HG03103 (cell line): ENCODE results near the gene PVALEF.

Experiments
- ATAC-seq: cut with Tn5 transposase; IDR thresholded peaks from one replicate; pipeline ENCODE4 v1.9.1; 2021; ENCODE audit warnings: low read depth; ENCODE audit not compliant: unreplicated experiment

PVALEF gene

GRCh38 chr17:81128338-81128737 is 37.0 kb upstream of the PVALEF start:
- no peak for ATAC-seq

GRCh38 chr17:81128774-81129173 is 36.5 kb upstream of the PVALEF start:
- ATAC-seq: no peak

DNA sequence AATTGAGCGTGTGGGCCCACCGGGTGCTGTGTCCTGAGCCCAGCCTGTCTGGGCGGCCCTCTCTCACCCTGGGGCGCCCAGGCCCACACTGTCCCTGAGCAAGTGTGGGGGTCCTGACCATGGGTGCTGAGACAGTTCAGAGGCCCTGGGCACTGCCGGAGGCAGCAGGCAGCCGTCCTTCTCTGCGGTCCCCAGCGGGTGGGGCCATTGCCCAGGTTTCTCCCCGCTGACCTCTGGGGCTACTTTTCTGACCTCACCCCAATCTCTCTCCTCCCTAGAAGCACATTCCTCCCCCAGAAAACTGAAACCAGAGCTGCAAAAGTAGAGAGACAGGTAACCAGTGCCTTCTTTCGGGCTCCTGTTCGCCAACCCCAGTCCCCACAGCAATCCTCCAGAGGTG is 36.0 kb upstream of the PVALEF start:
- ATAC-seq: no peak

- ATAC-seq: no peak
Observed at GRCh38 chr17:81129711-81130367, 35.5 kb upstream of the PVALEF start.

DNA sequence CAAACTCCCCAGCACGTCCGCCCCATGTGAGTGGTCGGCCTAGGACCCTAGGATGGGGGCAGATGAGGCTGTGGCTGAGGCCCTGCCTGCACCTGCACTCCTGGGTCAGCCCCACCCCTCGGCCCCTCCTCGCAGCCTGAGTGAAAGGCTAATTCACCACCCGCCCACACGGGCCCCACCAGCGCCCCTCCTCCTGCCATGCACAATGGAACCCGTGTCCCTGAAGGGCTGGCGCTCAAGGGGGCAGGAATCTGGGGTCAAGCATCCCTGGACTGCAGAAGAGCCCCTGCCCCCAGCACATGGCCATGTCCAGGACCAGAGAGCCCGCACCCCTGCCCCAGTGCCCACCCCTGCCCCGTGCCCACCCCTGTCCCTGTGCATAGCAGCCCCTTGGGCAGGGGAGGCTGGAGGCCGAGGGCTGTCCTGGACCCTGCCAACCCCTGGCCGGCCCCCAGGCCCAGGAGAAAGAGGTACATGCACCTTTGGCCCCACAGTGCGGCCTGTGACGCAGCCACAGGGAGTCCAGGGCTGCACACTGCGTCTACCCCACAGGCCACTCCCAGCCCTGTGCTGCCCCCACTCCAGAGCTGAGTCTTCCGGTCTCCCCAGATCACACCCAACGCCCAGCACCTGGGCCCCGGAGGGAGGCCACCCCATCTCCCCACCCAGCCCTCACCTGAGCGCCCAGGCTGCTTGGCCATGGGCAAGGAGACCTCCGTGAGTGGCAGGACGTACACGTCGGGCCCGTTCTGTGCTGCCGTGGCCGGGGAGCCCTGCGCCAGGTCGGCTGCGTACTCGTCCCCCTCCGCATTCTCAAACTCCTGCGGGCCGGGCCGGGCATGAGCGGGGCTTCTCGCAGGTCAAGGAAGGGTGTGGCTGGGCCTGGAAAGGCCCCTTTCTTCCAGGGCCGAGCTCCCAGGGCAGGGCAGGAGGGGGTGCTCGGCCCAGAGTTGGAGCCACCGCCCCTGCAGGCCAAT is 34.6 kb upstream of the PVALEF start:
- ATAC-seq: no peak

DNA sequence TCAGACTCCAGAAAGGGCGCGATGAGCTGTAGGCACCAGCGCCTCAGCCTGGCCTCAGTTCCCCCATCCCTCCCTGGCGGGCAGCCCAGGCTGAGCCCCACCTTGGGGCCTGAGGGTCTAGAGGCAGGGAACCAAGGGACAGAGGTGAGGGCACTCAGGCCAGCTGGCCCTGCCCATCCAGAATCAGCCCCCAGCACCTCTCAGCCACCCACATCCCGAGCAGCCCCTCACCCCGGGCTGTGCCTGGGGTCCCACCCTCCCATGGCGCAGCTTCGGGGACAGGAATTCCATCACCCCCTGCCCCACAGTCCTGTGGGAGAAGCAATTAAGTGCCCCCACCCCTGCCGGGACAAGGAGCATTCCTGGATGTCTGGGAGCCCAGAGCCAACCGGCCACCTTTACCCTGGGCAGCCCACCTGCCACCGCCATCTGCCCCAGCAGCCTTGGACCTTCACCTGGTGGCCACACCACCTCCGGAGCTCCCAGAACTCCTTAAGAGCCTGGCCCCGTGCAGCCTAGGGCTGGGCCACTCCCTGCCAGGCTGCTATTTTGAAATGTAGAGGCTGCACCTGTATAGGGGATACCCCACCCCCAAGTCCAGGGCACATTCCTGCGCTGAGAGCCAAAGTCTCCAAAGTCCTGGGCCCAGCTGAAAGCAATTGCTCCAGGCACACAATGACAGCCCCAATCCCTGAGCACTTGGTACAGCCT is 33.7 kb upstream of the PVALEF start:
- ATAC-seq: no peak

DNA sequence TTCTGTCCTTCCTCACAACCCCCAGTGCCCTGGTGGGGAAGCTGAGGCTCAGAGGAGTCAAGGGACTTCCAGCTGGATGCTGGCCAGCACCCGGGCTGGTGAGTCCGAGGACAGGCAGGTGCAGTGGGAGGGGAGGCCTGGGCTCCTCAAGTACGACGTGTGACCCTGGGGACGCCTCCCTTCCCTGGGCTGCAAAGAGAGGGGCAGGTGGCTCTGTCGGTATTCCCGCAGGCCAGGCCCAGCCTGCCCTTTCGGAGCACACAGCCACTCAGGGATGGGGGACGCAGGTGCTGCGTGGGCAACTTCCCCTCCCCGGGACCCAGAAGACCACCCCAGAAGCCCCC is 33.1 kb upstream of the PVALEF start:
- no peak for ATAC-seq

GRCh38 chr17:81132770-81133723 is 32.3 kb upstream of the PVALEF start:
- ATAC-seq: no peak

GRCh38 chr17:81134064-81134781 is 31.1 kb upstream of the PVALEF start:
- ATAC-seq: no peak

DNA sequence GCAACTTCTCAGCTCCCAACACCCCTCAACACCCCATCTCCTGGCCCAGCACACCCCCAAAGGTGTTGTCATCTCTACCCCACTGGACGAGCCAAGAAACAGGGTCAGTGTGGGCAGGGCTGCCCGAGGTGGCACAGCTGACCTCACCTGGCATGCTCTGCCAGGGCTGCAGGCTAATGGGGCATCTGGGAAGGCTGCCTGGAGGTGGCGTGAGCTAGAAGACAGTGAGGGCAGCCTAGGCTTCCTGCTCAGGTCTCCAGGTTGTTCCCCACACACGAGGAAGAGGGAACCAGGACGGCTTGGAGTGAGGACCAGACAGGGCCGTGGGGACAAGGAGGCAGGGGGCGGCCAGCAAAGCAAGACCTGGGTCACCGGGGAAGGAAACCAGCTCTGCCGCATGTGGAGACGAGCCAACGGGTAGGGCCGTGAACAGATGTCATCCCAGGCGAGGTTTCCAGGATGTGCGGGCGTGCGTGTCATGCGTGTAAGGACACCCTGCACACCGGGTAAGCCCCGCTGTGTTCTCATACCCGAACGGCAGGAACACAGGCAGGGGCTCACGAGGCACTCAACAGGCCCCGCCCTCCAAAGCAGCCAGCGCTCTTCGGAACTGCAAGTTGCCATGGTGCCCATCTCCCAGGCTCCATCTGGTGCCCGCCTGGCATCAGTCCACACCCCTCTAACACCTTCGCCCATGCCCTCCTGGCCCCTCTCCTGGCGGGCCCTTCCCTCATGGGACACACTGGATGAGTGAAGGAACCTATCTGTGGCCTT is 29.6 kb upstream of the PVALEF start:
- no peak for ATAC-seq

- ATAC-seq: no peak
Observed at GRCh38 chr17:81136366-81136765, 28.9 kb upstream of the PVALEF start.

DNA sequence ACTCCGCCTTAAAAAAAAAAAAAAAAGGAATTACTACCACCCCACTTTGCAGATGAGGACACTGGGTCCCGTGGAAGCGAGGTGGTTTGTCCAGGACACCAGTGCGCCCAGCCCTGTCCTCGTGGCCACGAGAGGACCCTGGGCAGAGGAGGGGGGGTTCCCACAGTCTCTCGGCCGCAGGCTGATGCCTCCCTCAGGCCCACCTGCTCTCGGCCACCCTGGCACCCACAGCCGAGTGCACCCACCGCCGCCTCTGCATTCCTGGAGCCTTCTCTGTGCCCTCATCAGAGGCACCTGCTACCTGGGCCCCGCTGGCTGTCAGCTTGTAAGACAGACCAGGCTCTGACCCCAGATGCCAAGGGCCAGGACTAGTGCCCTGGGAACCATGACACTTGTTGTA is 28.1 kb upstream of the PVALEF start:
- no peak for ATAC-seq

DNA sequence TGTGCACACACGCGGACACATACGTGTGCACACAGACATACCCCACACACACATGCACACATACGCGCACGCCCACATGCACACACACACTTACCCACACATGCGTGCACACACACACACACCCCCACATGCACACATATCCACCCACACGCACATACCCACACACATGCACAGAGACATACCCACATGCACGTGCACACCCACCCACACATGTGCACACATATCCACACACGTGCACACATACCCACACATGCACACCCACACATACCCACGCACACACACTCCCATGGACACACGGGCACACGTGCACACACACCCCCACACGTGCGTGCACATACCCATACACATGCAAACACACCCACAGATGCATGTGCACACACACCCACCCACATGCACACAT is 27.2 kb upstream of the PVALEF start:
- no peak for ATAC-seq

DNA sequence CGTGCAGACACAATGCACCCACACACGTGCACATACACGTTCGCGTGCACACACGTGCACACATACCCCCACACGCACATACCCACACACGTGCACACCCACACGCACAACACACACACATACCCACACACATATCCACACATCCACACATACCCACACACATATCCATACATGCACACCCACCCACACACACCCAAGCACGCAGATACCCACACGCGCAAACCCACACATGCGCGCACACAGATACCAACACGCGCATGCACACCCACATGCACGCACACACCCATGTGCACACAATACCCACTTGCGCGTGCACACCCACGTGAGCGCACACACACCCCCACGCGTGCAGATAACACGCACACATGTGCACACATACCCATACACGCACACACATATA is 26.8 kb upstream of the PVALEF start:
- no peak for ATAC-seq

DNA sequence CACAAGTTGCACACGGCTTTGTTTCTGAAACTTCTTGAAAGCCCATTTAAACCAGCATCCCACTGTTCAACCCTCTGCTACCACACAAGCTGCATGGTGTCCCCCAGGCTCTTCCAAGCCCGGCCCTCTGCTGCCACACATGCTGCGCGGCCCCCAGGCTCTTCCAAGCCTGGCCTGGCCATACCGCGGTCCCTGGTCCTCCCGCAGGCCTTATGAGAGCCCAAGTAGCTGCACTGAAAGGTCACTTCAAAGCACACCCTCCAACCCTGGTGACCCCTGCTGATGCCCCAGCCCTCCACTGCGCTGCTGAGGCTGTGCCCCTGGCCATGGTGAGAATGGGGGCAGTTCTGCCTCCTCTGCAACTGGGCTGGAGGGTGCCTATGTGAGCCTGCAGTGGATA is 25.9 kb upstream of the PVALEF start:
- ATAC-seq: no peak

GRCh38 chr17:81140018-81140417 is 25.3 kb upstream of the PVALEF start:
- ATAC-seq: no peak

DNA sequence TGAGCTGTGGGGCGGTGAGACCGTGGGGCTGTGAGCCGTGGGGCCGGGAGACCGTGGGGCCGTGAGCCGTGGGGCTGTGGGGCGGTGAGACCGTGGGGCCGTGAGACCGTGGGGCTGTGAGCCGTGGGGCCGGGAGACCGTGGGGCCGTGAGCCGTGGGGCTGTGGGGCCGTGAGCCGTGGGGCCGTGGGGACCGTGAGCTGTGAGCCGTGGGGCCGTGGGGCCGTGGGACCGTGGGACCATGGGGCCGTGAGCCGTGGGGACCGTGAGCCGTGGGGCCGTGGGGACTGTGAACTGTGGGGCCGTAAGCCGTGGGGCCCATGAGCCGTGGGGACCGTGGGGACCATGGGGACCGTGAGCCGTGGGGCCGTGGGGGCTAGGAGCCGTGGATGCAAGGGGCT is 24.6 kb upstream of the PVALEF start:
- ATAC-seq: no peak

GRCh38 chr17:81142301-81143199 is 22.8 kb upstream of the PVALEF start:
- no peak for ATAC-seq
